GM21786 (cell line): ENCODE data around the gene EEF1AKMT4.
"Not testable (repeated sequence)": the region's sequence is repeated elsewhere in the genome, so short reads cannot be mapped to it uniquely, and the experiment has no call there.

Source experiments
- ATAC-seq: cut with Tn5 transposase; IDR thresholded peaks from one replicate; pipeline ENCODE4 v1.9.1; 2021; ENCODE audit not compliant: unreplicated experiment

Gene EEF1AKMT4

DNA sequence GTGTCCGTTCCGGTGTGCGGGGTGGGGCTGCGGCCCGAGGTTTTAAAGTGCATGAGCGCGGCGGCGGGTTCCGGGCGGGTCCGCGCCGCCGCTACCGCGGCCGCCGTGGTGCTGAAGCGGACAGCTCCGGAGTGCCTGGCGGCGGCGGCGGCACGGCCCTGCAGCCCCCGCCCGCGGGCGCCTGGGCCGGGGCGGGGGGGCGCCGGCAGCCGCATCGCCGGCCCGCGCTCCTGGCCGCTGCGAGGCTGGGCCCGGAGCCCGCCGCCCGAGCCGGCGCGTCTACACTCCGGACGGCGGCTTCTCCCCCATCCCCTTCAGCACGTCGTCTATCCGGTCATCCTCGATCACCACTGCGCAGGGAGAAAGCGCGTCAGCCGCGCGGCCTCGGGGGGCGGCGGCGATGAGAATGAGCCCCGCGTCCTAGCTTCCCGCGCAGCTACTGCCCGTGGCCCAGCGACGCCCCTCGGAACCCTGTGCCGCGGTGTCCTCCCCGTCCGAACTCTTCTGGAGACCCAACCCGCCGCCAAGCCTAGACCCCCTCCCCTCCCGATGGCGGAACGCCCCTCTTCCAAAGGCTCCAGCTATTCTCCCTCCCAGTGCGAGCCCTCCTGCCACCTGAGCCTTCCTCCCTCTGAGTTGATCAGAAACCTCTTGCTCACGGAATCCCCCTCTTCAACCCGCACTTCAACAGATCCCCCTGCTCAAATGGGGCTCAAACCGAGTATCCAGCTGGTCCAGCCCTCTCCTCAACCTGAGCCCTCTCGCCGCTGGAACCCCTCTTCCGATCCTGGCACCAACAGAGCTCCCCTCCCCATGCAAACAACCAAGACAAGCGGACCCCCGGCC lies 10.6 kb downstream of the EEF1AKMT4 start:
- ATAC-seq = no peak

- no peak for ATAC-seq
These were observed 11.3 kb downstream of the EEF1AKMT4 start for GRCh38 chr3:184260724-184261269.

DNA sequence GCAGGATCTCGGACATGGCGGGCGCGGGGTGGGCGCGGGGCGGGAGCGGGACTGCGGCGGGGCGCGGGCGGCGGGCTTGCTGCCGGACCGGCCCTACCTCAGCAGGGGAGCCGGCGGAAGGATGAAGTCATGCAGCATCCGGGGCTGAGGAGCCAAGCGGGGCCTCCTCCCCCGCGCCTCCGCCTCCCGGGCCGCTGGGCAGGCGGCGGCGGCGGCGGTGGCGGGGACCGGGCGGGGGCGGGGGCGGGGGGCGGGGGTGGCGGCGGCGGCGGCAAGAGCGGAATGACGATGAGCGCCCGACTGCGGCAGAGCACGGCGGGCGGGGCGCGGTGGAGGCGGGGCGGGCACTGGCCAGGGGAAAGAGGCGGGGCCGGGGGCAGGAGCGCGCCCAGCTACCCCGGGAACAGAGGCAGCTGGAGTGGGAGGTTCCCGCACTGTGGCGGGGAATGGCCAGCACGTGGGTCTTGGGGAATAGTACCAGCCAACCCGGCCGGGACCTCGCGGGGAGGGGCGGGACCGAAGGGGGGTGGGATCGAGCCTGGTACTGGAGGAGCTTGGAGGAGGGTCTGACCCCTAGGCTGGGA lies 11.9 kb downstream of the EEF1AKMT4 start, which contains the start of gene CAMK2N2:
TSS of gene CAMK2N2 (minus strand) at position 284 of the 584 bp plus-strand sequence. CDS start at position 16, 268 bp downstream.
- ATAC-seq = peak; percentile 49

- no peak for ATAC-seq
These were observed 12.6 kb downstream of the EEF1AKMT4 start for GRCh38 chr3:184261854-184262763.

- no peak for ATAC-seq
These were observed 13.3 kb downstream of the EEF1AKMT4 start for GRCh38 chr3:184262764-184263179.

GRCh38 chr3:184267249-184267648 lies 17.8 kb downstream of the EEF1AKMT4 start:
- not testable (repeated sequence) for ATAC-seq

- no peak for ATAC-seq
These were observed 22.8 kb downstream of the EEF1AKMT4 start for GRCh38 chr3:184272269-184272668.

DNA sequence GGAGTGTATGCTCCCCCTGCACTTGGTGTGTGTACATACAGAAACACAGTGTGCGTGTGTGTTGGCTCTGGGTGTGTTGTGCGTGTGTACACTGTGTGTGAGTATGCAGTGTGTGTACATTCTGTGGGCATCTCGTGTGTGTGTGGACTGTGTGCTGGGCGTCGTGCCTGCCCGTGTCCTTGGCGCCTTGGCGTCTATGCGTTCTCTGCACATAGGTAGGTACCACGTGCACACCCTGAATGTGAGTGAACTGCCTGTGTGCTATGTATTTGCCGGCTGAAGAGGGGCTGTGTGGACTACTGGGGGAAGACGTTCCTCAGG lies 25.9 kb downstream of the EEF1AKMT4 start:
- no peak for ATAC-seq

DNA sequence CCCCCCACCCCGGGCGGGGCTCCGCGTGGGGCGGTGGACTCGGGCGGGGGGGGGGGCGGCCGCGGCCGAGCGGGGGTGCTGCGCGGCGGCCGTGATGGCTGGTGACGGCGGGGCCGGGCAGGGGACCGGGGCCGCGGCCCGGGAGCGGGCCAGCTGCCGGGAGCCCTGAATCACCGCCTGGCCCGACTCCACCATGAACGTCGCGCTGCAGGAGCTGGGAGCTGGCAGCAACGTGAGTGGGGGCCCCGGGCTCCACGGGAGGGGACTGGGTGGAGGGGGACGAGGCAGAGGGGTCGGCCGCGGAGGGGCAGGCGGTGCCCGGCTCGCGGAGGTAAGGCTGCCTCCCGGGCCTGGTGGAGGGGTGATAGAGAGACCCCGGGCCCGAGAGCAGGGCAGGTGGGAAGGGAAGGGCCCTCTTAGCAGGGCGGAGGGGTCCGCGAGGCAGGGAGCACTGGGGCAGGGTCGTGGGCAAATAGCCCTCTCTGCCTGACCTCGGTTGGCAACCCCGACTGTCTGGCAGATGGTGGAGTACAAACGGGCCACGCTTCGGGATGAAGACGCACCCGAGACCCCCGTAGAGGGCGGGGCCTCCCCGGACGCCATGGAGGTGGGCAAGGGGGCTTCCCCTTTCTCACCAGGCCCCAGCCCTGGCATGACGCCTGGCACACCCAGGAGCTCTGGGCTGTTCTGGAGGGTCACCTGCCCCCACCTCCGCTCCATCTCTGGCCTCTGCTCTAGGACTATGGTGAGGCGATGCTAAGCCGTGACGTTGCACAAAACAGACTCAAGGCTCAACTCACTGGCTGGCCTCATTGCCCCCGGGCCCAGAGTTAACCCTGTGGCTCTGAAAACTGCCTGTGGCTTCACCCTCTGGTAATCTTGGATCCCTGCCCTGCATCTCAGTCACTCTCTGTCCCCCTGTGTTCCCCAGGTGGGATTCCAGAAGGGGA lies 26.8 kb downstream of the EEF1AKMT4 start, which contains the start of gene ECE2:
TSS of gene ECE2 (plus strand) at position 62 of the 950 bp plus-strand sequence. CDS start at position 194, 132 bp downstream.
- ATAC-seq = no peak

DNA sequence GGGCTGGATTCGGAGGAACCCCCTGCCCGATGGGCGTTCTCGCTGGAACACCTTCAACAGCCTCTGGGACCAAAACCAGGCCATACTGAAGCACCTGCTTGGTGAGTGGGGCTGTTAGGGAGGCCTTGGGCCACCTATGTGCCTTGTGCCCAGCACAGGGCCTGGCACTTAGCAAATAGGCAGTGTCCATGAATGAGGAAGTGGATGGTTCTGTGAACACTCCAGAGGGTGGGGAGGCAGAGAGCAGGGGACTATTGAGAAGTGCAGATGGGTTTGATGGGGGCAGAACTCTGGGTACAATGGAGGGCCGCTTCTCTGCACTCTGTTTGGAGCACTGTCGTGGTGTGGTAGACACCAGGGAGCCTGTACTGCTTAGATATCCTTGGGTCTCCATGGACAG lies 27.9 kb downstream of the EEF1AKMT4 start:
- no peak for ATAC-seq

- no peak for ATAC-seq
These were observed 33.5 kb downstream of the EEF1AKMT4 start for GRCh38 chr3:184282941-184283340.

GRCh38 chr3:184283681-184284080 lies 34.2 kb downstream of the EEF1AKMT4 start:
- ATAC-seq = no peak

- no peak for ATAC-seq
These were observed 35.2 kb downstream of the EEF1AKMT4 start for GRCh38 chr3:184284696-184285095.

DNA sequence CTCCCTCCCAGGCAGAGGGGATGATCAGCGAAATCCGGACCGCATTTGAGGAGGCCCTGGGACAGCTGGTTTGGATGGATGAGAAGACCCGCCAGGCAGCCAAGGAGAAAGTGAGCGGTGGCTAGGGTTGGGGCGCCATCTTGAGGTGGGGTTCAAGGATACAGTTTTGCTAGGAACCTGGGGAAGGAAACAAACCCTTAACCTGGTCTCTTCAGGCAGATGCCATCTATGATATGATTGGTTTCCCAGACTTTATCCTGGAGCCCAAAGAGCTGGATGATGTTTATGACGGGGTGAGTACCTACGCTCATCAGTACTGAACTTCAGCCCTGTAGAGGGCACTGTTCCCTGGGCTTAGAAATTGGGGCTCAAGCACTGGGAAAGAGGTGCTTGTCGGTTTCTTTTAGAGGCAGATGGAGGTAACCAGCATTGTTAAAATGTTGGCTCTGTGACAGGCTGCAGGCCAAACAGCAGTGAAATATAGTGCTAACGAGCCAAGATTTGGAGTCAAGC lies 40.0 kb downstream of the EEF1AKMT4 start:
- peak; percentile 45 for ATAC-seq

GRCh38 chr3:184290331-184290730 lies 40.9 kb downstream of the EEF1AKMT4 start:
- ATAC-seq = no peak

DNA sequence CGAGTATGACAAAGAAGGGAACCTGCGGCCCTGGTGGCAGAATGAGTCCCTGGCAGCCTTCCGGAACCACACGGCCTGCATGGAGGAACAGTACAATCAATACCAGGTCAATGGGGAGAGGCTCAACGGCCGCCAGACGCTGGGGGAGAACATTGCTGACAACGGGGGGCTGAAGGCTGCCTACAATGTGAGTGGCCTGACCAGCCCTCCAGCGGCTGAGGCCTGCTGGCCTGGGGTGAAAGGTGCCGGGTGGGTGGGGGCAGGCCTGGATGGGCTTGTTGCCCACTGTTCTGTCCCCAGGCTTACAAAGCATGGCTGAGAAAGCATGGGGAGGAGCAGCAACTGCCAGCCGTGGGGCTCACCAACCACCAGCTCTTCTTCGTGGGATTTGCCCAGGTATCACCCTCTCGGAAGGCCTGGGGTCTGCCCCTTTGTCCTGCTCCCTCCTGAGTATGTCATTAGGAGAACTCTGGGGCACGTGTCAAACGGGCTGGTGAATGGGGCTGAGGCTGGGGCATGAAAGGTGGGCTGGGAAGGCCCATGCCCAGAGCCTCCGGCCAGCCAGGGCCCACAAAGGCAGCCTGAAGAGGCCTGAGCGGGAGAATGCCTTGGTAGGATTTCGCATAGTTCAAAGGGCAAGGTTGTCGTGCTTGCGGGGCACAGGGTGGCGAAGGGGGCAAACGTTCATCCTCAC lies 41.7 kb downstream of the EEF1AKMT4 start:
- ATAC-seq = no peak

DNA sequence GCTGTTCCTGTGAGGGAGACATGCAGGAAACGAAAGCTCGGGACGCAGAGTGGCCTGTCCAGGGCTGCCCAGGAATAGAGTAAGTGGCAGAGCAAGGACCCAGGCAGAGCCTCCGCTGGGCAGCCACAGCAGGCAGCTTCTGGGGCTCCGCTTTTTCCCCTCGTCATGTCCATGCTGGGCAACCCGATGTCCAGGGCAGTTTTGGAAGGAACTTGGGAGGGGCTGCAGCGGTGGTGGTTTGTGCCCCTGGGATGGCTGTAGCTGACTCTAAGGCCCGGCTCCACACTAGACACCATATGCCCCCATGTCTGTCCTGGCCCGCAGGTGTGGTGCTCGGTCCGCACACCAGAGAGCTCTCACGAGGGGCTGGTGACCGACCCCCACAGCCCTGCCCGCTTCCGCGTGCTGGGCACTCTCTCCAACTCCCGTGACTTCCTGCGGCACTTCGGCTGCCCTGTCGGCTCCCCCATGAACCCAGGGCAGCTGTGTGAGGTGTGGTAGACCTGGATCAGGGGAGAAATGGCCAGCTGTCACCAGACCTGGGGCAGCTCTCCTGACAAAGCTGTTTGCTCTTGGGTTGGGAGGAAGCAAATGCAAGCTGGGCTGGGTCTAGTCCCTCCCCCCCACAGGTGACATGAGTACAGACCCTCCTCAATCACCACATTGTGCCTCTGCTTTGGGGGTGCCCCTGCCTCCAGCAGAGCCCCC lies 42.4 kb downstream of the EEF1AKMT4 start:
- ATAC-seq = no peak

GRCh38 chr3:184295771-184296170 lies 46.3 kb downstream of the EEF1AKMT4 start:
- no peak for ATAC-seq
